Germinal center (tissue), 1 donor: Measurements from ENCODE around the gene FBXO22.
"Not testable (repeated sequence)": the region's sequence is repeated elsewhere in the genome, so short reads cannot be mapped to it uniquely, and the experiment has no call there.

Experiments used
- DNase-seq: peaks from one replicate; pipeline ENCODE4 v3.0.0; 2012; ENCODE audit warnings: mixed read lengths, low spot score

FBXO22 gene

DNA sequence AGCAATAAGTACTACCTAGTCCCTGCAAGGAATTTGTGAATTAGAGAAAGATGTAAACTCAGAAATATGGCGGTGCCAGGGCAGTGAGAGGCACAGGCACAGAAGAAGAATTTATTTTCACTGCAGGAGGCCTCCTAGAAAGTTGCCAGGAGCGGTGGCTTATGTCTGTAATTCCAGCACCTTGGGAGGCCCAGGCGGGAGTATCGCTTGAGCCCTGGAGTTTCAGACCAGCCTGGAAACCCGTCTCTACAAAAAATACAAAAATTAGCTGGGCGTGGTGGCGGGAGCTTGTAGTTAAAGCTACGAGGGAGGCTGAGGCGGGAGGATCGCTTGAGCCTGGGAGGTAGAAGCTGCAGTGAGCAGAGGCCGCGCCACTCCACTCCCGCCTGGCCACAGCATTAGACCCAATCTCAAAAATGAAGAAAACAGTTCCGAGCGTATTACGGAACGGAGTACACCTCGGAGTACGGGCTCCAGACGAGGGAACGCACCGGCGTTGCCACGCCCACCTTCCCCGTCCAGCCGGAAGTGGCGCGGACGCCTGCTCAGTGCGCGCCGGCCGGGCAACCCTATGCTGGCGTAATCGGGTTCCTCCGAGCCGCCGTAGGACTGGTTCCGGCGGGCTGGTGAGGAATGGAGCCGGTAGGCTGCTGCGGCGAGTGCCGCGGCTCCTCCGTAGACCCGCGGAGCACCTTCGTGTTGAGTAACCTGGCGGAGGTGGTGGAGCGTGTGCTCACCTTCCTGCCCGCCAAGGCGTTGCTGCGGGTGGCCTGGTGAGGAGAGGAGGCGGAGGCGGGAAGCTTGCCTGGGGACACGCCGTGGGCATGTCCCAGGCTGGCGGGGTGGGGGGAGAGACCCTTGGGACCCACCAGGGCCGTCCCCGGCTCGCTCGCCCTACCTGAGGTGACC lies at the start of gene FBXO22:
TSS of gene FBXO22 (plus strand) at position 548 of the 909 bp plus-strand sequence. CDS start at position 634, 86 bp downstream.
- peak; percentile 80 for DNase-seq

DNA sequence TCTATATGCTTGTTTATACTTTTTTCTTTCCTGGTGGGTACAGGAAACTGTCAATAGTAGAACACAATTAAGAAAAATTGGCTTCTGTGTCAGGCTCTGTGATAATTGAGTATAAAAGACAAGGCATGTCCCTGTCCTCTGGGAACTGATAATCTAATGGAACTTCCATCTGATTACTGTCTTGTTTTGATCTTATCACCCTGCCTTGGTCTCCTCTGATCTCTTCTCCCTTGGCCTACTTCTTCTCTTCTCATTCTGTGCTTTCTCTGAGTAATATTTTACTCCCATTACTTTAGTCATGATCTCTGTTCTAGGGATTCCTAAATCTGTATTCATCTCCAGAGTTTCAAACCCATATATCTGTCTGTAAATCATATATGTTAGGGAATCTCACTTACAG lies 45.8 kb upstream of the FBXO22 start:
- no peak for DNase-seq

DNA sequence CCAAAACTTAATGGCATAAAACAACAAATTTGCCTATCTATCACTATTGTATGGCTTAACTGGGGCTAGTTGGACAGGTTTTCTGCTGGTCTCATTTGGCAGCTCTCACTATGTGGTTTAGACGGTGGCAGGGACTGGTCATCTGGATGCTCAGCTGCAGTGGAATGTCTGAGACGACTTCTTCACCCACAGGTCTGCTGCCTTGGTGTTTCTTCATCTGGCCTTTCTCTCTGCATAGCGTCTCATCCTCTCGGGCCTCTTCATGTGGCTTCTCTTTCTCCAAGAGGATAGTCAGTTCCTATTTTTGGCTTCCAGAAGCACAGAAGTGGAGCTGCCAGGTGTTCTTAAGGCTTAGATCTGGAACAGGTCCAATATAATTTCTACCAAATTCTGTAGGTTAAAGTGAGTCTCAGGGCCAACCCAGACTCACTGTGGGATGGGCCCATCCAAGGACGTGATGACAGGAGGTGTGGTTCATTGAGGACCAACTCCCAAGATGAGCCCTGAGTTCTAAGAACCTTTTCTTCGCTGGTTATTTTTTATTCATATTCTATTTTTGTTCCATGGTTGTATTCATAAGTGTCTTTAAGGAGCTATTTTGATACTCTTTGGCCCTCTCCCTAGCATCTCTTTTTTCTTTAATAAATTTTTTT lies 41.8 kb upstream of the FBXO22 start:
- DNase-seq, result no peak

DNA sequence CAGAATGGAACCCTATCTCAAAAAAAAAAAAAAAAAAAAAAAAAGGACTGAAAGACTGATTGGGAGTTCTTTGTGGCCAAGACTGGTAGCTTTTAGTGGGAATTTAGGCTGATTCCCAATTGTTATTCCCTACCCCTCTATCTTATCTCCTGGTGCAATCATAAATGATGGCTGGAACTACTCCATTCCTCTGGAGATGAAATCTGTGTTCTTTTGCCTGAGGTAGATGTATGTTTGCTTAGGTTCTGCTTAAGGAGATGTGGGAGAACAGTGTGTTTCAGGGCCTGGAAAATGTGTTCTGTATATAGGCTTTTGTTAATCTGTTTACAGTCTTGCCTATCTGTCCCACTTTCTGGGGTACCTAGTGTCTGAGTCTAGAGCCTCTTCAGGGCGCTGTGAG lies 40.9 kb upstream of the FBXO22 start:
- DNase-seq, result no peak

DNA sequence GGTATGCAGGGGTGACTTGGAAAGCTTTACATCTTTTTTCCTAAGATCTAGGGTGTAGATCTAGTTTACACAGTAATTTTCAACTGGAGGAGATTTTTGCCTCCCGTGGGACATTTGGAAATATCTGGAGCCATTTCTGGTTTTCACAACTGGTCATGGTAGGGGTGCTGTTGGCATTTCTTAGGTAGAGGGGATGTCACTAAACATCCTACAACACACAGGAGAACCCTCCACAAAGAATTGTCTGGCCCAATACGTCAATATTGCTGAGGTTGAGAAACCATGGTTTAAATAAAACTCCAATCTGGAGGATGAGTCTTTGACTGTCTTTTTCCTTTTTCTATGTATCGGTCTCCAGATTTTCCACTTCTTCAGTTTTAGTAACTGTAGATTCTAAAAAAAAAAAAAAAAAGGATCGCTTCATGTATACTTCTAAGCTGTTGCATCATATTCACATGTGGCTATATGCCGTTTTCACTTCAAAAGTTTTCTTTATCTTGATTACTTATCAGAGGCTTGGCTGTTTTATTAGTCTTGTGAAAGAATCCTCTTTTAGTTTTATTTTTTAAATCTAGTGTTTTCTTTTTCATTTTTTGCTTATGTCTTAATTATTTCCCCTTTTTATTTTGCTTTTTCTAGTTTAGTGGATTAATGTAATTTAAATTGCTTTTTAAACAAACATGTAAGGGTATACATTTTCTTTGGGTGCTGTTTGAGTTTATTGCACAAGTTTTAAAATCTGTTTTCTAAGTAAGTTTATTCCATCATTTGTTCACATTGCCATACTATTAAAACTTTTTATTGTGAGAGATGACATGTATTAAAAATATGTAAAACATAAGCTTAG lies 39.2 kb upstream of the FBXO22 start:
- DNase-seq, result no peak

DNA sequence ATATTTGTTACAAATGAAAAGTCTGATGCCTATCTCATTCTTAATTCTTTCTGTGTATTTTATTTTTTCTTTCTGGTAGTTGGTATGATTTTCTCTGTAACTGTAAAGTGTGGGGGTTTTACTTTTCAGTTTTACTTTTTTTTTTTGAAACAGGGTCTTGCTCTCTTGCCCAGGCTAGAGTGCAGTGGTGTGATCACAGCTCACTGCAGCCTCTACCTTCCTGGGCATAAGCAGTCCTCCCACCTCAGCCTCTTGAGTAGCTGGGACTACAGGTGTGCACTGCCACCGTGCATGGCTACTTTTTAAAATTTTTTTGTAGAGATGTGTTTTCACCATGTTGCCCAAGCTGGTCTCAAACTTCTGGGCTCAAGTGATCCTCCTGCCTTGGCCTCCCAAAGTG lies 37.6 kb upstream of the FBXO22 start:
- not testable (repeated sequence) for DNase-seq

DNA sequence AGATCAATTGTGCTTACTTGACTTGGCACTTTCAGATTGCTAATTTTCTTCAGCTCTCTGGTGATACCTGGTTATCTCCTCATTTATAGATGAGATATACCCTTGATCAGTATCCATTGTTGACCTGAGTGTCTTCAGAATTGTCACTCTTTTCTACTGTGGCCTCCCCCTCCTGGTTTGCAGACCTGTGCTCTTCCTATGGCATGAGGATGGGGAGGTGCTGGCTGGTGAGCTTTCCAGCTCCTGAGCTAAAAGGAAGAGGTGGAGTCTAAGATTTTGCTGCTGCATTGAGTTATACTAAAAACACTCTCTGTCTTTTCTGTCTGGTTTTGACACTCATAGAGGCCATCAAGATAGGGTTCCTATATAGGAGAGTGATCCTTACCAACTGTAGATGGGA lies 36.8 kb upstream of the FBXO22 start:
- DNase-seq, result no peak

DNA sequence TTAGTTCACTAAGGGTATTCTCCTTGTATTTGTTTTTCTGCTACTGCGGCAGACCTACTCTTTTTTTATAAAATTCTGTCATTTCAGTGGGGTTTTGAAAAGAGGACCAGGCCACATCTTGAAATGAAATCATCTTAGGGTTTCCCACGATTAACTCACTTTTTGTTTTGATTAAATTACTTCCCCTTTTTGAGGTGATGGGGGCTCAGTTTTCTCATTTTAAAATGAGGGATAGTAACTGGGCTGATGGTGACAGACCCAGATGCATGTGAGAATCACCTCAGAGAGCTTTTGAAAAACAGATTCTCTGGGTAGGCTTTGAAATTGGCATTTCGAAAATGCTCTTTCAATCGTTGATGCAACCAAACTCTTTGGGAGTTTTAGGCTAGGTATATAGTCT lies 36.2 kb upstream of the FBXO22 start:
- DNase-seq, result no peak

DNA sequence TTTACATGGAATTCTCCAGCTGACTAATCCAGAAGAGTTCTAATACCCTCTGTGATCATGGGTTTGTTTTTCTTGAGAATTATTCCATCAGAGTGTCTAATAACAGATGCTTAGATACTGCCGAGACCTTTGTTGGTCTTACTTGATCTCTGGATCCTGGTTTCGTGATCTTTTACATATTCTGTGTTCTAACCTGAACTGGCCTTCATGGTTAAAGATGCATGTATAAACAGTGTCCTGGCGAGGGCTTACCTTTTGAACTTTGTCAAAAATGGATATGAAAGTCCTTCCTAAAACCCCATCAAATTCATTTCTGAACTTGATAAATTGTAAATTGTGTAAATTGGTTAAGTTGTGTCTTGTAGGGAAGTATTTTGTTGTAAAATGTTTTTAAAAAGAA lies 35.7 kb upstream of the FBXO22 start:
- no peak for DNase-seq

DNA sequence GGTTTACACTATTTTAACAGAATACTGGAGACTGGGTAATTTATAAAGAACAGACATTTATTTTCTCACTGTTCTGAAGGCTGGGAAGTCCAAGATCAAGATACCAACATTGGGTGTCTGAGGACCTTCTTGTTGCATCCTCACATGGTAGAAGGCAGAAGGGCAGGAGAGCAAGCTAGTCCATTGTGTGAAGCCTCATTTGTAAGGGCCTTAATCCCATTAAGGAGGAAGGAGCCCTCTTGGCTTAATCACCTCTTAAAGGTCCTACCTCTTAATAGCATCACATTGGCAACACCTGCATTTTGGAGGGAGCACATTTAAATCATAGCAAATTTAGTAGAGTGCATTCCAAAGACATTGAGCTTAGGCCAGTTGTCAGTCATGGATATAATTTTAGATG lies 34.2 kb upstream of the FBXO22 start:
- DNase-seq, result no peak

DNA sequence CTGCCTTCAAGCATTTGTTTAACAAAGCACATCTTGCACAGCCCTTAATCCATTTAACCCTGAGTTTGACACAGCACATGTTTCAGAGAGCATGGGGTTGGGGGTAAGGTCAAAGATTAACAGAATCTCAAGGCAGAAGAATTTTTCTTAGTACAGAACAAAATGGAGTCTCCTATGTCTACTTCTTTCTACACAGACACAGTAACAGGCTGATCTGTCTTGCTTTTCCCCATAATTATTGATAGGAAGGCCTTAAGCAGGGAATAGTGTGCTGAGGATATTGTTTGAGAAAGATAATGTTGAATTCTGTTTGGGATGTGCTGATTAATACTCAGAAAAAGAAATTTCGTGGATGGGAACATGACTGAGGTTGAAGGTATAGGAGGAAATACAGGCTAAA lies 32.1 kb upstream of the FBXO22 start:
- DNase-seq, result not testable (repeated sequence)

DNA sequence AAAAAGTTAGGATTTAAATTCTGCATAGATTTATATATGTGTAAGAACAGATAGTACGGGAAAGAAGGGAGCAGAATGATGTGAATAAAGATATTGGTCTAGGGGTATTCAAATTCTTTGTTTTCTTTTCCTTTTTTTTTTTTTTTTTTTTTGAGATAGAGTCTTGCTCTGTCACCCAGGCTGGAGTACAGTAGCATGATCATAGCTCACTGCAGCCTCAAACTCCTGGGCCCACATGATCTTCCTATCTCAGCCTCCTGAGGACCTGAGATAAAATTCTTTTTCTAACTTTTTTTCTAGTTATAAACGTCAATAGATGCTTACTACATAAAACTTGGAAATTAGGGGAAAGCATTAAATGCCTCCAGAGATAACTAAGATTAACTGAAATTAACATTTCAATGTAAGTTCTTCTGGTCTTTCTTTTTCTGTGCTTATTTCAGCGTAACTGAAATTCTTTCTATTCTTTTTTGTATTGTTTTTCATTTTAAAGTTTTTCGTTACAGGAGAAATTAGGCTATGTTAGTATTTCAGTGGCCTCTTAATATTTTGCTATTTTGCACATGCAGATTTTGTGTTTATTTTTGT lies 31.2 kb upstream of the FBXO22 start:
- no peak for DNase-seq

DNA sequence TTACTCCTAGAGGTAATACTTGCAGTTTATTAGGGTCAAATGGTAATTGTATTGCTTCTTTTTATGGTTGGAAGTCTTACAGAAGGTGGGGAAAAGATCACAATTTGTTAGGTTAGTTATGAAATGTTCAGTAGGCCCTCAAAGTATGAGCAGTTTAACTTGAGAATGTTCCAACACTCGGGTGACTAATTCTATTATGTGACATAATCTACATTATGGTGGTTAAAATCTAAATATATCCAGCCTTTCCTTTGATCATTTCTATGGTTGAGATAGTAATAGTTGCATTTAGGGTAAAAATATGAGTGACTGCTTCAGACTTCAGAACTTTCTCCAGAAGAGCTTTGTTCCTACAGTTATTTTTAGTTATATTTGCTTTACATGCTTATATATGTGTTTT lies 19.6 kb upstream of the FBXO22 start:
- no peak for DNase-seq

DNA sequence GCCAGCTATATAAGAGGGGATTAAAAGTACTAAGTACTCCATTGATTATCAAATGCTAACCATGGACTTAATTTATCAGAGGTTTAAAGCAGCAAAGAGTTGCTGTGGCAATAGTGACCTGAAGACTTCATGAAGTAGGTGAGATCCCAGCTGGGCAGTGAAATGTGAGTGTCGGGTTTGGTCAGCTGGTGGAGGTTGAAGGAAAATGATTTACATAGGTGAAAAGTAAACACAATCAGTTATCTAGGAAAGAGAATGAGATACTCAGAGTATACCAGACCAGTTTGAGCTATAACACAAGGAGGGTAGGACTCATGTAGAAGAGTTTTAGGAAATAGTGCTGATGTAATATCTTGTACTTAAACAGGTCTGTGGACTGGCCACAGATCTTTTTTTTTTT lies 16.5 kb upstream of the FBXO22 start:
- no peak for DNase-seq

DNA sequence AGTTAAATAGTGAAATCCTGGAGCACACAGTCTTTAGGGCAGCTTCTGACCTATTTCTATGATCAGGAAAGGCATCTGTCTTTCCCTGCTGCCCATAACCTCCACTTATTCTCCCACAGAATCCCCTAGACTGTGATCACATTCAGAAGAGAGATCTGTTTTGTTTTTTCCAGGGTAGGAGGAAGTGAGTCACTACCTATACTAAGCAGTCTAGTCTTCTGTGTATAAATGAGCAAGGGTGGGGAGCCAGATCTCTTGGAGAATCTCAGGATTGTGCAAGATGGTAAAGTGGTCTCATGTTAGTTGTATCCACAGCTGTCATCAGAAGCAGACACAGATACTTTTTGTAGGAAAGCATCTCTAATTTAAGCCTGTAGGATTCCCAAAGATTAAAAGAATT lies 11.8 kb upstream of the FBXO22 start:
- no peak for DNase-seq

DNA sequence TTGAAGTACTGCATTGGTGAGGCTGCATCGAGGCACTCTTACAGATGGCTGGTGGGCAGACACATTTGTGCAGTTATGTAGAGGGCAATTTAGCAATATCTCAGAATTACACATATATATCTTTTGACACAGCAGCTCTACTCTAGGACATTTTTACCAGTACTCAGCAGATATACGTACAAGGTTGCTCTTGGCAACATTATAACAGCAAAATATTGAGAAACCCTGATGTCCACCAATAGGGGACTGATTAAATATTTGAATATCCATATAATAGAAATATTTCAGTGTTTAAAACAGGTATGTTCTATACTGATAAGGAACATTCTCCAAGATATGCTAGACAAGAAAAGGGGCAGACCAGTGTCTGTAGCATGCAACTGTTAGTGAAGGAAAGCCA lies 7.9 kb upstream of the FBXO22 start:
- DNase-seq, result no peak

DNA sequence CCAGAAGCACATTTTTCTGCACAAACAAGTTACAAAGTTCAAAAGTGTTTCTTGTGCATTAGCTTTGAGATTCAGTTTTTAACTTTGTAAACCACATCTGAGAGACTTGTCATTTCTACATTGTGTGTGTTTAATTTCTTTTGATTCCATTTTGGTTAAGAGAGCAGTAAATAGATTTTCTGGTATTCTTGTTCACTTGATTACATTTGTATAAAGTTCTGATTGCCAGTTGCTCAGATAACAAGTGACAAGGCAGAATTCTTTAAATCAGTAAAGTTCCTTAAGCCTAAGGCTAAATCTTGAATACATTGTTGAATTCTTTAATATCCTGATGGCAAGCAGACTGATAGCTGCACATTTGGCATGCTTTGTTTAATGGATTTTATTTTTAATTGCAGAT lies 3.1 kb upstream of the FBXO22 start:
- DNase-seq, result no peak

DNA sequence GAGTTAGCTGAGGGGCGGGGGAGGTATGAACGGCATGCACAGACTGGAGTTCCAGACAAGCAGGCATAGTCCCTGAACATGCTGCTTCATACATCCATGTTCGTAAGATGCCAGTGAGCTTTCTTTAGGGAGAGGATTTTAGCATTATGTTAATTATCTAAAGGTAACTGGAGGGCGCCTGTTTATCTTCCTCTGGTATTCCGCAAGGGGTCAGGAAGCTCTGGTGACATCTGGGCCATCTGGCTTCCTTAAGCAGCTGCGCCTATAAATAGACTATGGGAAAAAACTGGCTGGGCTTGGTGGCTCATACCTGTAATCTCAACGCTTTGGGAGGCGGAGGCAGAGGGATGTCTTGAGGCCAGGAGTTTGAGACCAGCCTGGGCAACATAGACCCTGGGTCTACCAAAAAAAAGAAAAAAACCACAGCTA lies 1.5 kb upstream of the FBXO22 start:
- no peak for DNase-seq

DNA sequence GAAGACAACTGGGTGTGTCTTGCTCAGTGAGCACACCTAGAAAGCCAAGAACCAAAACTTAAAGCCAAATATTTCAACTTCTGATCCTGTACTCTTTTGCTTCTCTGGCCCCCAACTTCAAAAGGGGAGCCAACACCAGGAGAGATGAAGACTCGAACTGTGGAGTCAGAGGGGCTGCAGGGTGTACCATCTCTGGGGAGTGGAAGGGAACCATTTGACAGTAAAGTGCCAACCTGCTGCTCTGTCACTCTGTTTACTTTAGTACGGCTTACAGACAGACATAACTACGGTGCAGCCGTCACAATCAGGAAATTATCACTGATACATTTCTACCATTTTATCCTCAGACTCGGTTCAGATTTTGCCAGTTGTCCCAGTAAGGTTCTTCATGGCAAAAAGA lies 1.6 kb downstream of the FBXO22 start:
- DNase-seq, result no peak

DNA sequence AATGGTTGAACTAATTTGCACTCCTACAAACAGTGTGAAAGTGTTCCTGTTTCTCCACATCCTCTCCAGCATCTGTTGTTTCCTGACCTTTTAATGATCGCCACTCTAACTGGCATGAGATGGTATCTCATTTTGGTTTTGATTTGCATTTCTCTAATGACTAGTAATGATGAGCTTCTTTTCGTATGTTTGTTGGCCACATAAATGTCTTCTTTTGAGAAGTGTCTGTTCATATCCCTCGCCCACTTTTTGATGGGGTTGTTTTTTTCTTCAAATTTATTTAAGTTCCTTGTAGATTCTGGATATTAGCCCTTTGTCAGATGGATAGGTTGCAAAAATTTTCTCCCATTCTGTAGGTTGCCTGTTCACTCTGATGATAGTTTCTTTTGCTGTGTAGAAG lies 6.7 kb downstream of the FBXO22 start:
- DNase-seq, result not testable (repeated sequence)

DNA sequence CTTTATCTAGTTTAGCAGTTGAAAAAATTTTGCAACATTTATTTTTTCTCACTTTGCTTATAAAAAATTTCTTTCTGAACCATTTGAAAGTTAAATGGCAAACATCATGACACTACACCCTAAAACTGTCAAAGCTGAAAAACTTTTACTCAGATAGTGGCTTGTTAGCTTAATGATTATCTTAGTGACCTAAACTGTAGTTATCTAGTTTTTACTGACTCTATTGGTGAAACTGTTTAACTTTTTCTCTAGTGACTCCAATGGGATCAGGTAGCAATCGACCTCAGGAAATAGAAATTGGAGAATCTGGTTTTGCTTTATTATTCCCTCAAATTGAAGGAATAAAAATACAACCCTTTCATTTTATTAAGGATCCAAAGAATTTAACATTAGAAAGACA lies 13.3 kb downstream of the FBXO22 start:
- DNase-seq, result no peak

DNA sequence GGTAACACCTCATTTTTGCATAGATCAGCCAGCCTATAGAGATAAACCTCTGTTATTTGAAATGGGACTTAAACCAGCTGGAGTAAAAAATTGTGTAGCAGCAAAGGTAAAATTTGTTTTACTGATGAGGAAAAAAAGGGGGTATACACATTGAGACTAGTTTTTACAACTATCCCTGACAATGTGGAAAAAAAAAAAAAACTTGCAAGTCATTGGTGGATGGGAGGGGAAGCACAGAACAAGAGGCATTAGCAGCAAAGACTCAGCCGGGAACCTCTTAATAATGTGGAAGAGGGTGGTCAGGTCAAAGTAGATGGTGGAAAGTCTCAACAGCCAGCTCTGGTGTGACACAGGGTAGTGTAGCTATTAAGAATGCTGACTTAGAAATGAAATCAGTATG lies 14.5 kb downstream of the FBXO22 start:
- DNase-seq, result no peak
